HG03066 (cell line): ENCODE results near the gene VWC2L.

Experiments used
- ATAC-seq: cut with Tn5 transposase; IDR thresholded peaks from one replicate; pipeline ENCODE4 v1.9.1; 2021; ENCODE audit warnings: low read depth; ENCODE audit not compliant: unreplicated experiment

Gene VWC2L

DNA sequence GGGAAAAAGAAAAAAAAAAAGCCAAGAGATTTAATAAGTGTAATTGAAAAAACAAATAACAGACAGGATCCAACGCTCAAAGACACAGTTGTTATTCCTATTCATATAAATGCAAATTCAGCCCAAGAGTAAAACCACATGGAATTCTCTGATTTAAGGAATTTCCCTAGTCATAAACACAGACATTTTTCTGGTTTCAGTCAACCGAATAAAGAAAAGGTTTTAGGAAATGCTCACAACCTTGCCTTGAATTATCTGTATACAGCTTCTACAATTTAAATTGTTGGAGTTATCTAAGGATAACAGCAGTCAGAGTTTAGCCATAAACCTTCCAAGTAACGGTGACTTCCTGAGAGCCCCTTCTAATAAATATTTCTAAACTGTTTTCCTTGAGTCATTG is 122.7 kb downstream of the VWC2L start:
- ATAC-seq = no peak

DNA sequence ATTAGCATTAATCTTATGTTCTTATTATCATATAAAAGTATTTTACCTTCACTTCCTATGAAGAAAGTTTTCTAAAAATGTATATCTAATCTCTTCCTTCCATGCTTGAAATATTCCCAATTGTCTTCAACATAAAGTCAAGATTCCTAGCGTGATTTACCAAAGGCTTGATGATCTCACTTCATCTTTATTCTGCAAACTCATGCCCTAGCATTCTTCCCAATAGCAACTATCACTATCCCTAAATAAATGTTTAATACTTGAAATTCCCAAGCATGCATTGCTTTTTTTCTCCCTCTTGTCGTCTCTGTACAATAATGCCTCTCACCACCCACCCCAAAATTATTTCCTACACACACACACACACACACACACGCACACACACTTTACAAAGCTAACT is 125.8 kb downstream of the VWC2L start:
- ATAC-seq = no peak

DNA sequence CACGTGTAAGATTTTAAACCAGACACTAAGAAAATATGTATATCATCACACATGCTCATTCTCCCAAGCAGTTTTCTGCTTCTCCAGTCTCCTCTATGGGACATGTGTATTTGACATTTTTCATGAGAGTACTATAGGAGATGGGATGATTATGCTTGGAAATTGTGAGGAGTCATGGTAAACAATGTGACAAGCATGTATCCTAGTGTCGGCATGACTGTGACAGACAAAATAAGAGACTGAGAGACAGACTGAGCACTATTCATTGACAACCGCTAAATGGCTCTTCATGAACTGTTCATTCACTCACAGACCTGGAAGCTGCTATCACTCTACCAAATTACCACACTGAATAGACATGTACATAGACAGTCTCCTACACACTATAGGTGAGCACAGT is 127.1 kb downstream of the VWC2L start:
- ATAC-seq = no peak

DNA sequence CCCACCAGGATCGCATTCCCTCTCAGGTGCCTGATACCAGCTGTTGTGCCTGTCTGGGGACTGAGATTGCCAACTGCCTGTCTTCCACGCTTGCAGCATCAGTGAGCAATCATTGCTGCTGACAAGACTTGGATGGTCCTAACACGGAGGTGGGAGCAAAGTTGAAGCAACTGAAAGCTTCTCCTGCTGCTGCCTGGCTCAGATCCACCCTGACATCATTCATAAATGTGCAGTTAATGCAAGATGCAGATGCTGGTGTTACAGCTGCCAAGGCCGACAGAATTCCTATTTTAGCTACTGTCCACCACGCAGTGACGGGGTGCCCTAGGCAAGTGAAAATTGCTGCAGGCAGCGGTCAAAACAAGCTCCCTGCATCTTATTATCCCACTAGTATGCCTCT is 131.4 kb downstream of the VWC2L start:
- ATAC-seq = no peak

DNA sequence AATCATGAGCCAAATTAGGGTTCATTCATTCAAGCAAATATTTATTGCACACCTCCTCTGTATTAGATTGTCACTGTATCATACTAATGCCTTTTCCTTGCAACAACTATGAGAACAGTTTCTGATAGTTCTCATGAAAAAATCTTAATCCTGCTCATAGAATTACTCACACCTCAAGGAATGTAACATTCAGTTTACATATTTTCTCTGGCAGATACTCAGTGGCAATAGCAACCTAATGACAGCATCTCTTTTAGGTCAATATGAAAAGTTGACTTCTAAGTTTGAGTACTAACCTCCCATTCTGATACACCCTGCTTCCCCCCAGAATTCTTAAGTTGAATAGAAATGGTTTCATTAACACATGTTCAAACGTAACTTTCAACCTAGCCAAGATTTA is 132.0 kb downstream of the VWC2L start:
- no peak for ATAC-seq

DNA sequence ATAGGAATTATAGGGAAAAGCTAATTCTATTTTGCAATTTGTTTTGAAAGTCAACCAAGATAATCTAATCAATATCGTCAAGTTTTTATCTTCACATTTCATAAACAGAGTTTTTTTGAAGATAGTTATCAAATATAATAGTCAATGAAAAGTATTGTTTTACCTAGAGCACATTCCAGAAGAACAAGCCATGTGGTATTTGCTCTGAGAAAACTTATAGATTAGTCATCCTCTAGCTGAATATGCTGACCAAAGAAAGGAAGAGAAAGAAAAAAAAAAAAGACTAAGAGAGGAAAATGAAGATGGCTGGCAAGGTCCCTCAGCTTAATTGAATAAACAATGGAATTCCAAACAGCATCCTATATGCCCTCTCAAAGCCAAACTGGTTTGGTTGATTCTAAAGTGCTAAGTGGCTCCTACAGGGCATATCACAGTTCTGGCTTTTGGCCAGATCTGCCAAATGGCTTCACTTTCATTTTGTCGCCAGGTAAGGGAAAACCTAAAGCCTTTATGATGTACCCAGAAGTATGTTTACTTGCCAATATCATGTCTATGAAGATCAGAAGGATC is 132.6 kb downstream of the VWC2L start:
- no peak for ATAC-seq

DNA sequence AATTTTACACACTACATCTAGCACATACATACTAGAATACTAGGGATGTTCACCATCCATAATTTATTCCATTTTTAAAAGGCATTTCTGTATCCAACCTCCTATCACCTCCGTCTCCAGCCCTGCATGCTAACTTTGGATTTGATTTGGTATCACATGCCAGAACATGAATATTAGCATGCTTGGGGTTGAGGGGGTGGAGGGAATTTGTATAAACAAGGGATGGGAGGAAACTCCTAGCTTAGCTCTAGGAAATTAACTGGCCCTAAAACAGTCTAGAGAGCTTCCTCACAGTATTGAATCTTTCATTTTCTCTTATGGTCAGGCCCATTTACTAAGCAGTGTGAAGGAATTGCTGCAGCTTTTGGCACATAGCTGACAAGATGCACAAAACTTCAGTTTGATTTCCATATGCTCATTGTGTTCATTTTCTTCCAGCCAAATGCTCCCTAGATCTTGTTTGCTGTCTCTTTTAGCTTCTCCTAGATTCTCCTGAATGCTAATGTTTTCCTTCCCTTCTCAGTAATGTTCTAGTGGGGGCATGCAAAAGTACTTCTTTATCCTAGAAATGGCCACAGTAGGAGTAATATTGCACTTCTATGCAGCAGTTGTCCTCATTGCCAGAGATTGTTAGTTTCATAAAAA is 135.2 kb downstream of the VWC2L start:
- no peak for ATAC-seq

DNA sequence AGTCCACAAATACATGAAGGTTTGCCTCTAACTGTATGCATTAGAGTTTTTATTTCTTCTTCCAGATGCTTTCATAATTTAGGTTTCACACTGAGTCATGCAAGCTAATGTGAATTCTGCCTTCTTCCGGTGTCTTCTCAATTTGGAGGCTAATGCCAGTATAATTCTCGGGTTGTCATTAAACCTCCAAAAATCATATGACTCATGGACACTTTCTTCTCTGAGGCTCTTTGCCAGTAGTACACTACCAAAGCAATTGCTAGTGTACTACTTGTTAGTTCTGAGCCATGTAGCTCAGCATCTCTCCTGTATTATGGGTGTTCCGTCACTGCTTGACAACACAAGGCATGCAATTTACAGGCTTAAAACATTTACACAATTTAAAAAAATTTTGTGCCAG is 137.1 kb downstream of the VWC2L start:
- no peak for ATAC-seq

DNA sequence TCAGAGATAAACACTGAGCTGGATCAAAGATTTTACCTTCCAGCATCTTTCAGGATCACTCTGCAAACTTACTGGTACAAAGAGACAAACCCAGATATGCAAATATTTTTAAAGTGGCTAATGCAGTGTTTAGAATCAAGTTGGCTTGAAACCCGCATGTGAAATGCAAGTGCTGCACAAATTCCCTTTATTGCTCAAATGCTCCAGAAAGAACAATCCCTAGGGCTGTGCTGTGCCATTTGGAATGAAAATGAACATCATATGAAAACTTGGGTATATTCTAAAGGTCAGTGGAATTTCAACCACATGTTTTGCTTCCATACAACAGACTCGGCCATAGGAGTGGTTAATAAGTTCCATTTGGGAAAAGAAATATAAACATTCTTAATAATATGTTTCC is 139.1 kb downstream of the VWC2L start:
- ATAC-seq = no peak

DNA sequence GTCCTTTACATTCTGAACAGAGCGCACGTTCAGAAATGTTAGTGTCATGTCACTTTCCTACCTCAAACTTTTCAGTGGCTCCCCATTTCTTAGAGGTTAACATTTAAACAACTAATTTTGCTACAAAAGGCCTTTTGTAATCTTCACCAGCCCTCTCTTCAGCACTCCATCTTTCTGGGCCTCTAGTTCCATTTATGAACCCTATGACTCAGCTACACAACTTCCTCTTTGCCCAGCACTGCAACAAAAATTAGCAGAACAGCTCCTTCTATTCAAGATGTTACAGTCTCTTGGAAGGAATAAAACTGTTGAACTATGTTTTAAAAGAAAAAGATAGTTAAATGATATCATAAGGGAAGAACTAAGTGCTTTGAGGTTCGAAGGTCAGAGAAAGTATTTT is 139.9 kb downstream of the VWC2L start:
- no peak for ATAC-seq

DNA sequence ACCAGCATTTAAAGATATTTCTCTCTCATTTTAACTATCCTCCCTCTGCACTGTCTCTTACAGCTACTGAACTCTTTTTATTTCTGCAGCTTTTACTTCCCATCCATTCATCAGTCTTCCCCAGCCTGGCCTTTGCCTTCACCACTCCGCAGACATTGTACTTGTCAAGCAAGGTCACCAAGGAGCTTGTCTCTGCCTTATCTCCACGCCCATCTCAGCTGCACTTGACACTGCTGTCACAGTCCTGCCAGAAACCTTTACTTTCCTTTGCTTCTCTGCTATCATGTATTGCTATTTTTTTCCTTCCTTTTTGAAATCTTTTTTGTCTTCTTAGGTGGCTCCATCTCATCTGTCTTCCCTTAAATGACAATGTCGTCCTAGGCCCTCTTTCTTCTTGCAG is 147.0 kb downstream of the VWC2L start:
- ATAC-seq = no peak

DNA sequence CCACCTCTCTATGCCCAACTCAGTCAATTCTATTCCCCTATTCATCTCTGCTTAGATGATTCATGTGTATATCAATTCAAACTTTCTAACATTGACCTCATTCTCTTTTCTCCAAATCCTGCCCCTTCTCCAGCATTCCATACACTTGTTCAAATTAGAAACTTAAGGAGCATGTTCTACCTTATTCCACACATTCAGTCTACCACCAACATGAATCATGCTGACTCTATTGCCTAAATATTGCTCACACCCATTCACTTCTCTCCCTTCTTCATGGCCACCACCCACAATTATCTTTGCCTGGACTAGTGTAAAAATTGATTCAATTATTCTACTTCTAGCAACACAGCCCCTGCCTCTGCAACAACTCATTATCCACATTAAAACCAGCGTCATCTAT is 147.5 kb downstream of the VWC2L start:
- no peak for ATAC-seq

DNA sequence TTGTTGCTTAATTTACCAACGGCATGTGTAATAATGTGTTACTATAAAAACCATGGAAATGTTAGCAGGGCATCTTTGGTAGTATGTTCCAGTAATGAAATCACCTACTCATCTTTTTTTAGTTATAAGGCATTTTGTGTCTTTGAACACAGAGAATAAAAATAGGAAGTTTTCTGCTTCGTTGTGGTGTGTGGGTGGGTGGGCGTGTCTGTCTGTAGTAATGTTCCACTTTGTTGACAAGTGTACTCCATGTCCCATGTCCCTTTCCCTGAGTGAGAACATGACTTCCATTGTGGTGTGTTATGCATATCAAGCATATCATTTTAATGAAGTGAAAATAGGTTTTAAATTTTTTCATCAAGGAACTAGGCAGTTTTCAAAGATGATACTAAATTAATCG is 149.3 kb downstream of the VWC2L start:
- no peak for ATAC-seq

DNA sequence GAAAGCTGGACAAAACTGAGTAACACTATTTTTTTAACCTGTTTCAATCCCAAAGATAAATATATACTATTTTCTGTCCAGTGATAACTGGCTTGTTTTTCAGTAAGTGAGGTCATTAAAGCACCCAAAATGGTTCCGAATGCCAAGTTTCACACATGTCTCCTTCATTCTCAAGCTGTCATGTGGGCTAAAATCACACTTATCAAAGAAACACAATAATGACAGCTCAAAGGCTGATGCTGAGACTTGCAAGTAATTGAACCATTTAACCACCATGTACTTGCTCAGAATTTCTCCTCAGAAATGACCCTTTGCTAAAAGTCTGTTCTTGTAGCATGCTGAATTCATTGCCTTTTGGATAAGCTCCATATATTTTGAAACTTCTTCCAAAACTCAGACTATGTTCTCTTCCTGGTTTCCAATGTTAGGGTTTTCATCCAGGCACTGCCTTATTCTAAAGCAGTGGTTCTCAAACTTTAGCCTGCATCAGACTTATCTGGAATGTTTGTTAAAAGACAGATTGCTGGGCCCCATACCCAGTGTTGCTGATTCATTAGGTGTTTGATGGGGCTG is 149.8 kb downstream of the VWC2L start:
- ATAC-seq = no peak

DNA sequence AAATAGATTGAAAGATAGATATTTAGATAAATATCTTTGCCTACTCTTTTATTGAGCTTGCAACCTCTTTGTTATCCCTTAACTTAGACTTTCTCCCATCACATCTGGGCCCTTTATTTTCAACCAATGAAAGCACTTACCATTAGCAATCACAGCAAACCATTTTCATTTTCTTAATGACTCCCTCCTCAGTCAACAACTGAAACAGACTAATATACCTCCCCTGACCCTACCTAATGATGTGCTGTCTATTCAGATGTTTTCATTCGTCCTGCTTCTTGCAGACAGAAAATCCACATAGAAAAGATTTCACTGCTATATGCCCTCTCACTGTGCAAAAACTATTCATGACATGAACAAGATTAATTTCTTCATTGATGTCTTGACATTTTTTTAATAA is 154.4 kb downstream of the VWC2L start:
- ATAC-seq = no peak

DNA sequence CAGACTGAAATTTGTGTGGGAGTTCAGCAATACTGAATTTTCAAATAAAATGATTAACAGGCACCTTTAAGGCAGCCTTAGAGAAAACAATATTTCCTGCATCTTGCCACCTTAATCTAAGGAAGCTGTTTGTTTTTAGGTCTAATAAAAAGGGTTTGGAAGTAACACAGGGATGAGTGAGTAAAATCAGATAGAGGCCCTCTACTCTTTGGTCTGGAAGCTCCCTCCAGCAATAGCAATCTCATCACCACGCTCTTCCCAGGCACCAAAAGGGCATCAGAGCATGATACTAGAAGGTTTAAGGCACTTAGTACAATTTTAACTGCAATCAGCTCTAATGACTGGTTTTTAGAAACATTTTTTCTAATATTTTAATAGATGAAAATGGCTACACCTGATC is 155.6 kb downstream of the VWC2L start:
- no peak for ATAC-seq

DNA sequence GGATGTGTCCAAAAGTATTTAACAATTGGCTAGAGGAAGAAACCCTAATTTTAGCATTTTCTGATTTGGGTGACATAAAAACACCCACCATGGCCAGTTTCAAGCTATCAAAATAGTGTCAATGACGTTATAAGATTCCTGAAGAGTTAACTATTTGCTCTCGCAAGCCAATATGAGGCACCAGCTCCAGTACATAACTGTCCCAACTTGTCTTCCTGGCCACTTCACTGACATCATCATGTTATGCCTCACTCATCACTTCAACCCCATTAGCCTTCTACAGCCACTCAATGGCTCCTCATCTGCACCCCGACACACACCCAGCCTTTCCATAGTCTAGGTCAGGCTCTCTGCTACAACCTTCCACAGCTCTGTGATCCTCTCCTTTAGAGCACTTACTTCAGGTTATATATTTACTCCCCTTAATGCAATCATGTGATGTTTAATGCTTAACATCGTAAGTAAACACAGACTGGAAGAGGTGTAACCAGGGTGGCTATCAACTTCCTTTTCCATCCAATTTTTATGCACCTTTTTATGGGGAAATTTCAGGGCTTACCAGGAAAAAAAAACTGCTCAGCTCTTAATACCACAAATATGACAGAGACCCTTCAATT is 158.7 kb downstream of the VWC2L start:
- no peak for ATAC-seq

DNA sequence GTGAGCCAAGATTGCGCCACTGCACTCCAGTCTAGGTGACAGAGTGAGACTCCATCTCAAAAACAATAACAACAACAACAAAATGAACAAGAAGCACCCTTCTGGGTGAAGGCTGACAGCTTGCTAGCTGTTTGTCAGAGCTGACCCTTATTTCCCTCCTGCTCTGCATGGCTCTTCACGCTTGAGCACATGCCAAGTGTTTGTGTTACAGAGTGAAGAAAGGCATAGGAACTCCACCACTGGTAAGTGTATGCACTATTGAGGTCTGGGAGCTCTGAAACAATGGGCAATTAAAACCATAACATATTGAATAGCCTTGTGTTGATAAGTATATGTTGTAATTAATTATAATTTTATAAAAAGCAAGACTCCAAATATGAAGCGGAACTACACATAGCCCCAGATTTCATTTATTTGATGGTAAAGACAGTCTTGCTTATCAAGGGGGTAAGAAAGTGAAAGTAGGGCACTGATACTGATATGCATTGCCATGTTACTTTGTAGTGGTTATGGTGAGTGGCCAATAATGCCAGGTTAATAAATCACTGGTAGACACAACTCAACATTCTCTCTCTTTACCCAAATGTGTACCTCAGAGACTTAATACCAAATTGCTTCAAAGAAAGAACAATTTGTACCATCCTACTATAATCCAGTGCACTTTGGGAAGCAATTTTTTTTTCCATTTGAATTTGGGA is 163.4 kb downstream of the VWC2L start:
- ATAC-seq = no peak

DNA sequence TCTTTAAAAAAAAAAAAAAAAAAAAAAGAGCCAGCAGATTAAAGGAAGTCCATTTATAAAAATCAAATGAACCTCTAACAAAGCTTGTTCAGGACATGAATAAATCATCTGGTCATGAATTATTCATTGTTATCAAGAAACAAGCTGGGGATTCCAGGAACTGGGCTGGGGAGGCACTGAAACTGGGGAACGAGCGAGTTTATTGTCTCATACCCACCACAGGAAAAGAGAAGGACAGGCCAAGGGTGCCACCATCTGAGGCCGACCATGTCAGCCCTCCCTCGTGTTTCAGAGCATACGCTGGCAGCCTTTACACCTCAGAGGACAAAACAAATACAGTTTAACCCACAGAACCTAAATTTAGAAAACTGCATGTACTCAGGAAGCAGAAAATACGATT is 164.2 kb downstream of the VWC2L start:
- ATAC-seq = no peak

DNA sequence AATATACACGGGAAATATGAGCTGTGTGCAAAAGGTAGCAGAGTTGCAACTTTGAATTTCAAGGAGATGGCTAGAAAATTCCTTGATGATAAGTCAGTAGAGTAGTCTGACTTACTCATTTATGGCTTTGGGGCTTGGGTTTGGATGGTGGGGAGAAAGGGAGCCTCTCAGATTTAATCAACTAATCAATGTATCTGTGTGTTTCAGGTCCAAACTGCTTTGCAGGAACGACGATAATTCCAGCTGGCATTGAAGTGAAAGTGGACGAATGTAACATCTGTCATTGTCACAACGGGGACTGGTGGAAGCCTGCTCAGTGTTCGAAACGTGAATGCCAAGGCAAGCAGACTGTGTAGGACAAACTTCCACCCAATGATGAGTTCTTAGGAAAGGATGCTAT is 164.6 kb downstream of the VWC2L start:
- no peak for ATAC-seq

DNA sequence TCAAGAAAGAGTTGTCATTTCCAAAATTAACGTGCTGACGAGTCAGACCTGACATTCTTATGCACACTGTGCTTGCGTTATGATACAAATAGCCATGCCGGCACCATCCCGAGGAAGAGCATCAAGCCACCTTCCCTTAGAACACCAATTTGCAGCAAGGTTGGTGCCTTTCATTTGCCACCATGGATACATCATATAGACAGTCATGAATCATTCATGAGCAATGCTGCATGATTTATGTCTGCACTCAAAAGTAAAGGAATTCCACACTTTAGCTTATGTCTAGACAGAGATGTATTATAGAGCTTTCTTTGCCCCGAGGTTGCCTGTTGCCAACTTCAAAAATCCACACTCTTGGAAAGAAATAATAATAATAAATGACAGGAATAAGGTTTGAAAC is 166.9 kb downstream of the VWC2L start:
- ATAC-seq = no peak

DNA sequence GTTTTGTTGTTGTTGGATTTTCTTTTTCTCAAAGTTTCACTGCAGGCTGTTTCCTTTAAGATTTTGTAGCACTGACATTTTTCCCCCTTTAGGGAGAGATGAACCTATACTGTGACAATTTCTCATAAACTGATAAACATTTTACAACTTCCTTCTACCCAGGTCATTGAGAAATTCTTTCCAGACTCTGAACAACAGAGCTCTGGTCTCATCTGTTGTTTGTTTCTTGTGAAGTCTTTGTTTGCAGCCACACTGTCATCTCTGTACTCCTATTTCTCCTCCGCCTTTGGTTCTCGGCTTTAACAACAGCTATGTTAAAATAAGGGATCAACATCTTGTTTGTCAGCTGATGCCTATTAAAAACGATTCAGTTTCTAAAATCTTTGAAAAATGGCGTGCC is 167.6 kb downstream of the VWC2L start:
- ATAC-seq = no peak
